ENCODE results near the gene TFPT. TPM values are rescaled to one million over a fixed set of nuclear protein-coding genes. Genes with fewer than 3 reads are reported as not detected.

The TFPT gene
- total and polyA plus RNA-seq, 10 of the 15 experiments (the other 5 are each of a cell fraction or from before 2014, with no cell fraction given), result 1.7 to 40.2 (median 25.6) TPM

GRCh38 chr19:54069470-54069869 is 46.0 kb downstream of the TFPT start:
- Histone ChIP-seq H3K36me3 (ENCODE audit: control insufficient read depth in 2 of 2, insufficient read depth in 2 of 2, low read length in 1 of 2) (no peaks in the 10 kb centered on the region), H3K79me2 (ENCODE audit: control insufficient read depth, insufficient read depth, low read length) (no peaks in the 10 kb centered on the region), H3K9me3 (replicated peaks; ENCODE audit: control insufficient read depth, insufficient read depth, low read length) (no peaks in the 10 kb centered on the region; the same call in 2 of the 3 replicates), H3K4me2 (ENCODE audit: control insufficient read depth, insufficient read depth) (no peak overlapping the region), H2AFZ (ENCODE audit: control insufficient read depth, low read depth, low read length) (no peak overlapping the region), H3K4me3 (no peak overlapping the region), H3K27ac (ENCODE audit: control insufficient read depth, insufficient read depth) (no peak overlapping the region), H3K4me1 (ENCODE audit: control insufficient read depth, insufficient read depth, low read length) (no peaks in the 10 kb centered on the region), H3K27me3 (replicated peaks in 1 of 2; ENCODE audit: control insufficient read depth in 2 of 2, insufficient read depth in 2 of 2, low read length in 1 of 2) (no peaks in the 10 kb centered on the region), H3K9ac (ENCODE audit: control insufficient read depth, insufficient read depth, low read length) (no peak overlapping the region), H4K20me1 (ENCODE audit: control insufficient read depth, insufficient read depth) (no peaks in the 10 kb centered on the region)
- DNase-seq (ENCODE audit: low read depth, low spot score) (no peak), ATAC-seq (no peak), FAIRE-seq (no peak)
- ChIA-PET SMC1A (ENCODE audit: uncharacterized antibody, unreplicated experiment) (no interaction called here), POLR2A (no interaction called here), CTCF (no interaction called here), RAD21 (ENCODE audit: unreplicated experiment) (no interaction called here)
- TF ChIP-seq CREB1 (IDR thresholded peaks at IDR 0.05; ENCODE audit: low read depth) (no peak), ATF3 (IDR thresholded peaks at IDR 0.05; ENCODE audit: borderline replicate concordance, extremely low read depth, low read depth, low read length) (no peak), NR2F1 (conservative IDR thresholded peaks at IDR 0.05) (no peak), SMARCA5 (IDR thresholded peaks at IDR 0.05) (no peak), NBN (IDR thresholded peaks at IDR 0.05) (no peak), TAF1 (IDR thresholded peaks at IDR 0.05; ENCODE audit: borderline replicate concordance, low read depth, low read length) (no peak), CEBPZ (IDR thresholded peaks at IDR 0.05; ENCODE audit: low read depth, low read length) (no peak)
- 11% methylated on average over 5 of the region's 5 CpGs for WGBS (ENCODE audit: insufficient coverage, insufficient replicate concordance, low lambda C conversion rate, missing lambda C conversion rate)
- no TSS peak for BruUV-seq (replicated peaks)
- in situ Hi-C loops (cut with MboI), result no loop called here
- intact Hi-C loops (cut with micrococcal nuclease; ENCODE audit: unreplicated experiment), result no loop called here

Measured in GM12878 (cell line).